NCI-H2107 (cell line): ENCODE measurements around the gene PTTG2.
"Not testable (repeated sequence)": the region's sequence is repeated elsewhere in the genome, so short reads cannot be mapped to it uniquely, and the experiment has no call there.

Experiments
- DNase-seq: peaks from one replicate; lab custom pipeline; 2025; lab: John Stamatoyannopoulos, UW

The PTTG2 gene

GRCh38 chr4:37960098-37960497 lies at the start of gene PTTG2:
PTTG2 (plus strand) TSS chr4:37960398; CDS start chr4:37960435, 37 bp downstream.
- DNase-seq, result no peak

DNA sequence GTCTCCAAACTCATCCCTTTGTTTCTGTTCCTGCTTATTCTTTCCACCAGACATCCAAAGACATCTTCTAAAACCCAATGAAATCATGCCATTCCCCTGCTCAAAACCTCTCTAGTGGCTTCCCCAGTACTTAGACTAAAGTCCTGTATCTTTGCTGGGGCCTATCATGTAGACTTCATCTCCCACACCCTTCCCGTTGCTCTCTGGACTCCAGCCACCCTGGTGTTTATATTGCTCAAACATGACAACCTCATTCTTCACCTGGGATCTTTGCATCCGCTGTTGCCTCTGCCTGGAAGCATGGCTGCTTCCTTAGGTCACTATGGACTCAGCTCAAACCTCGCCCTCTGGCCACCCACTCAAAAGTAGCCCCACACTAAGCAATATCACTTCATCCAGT lies 45.7 kb upstream of the PTTG2 start:
- no peak for DNase-seq

DNA sequence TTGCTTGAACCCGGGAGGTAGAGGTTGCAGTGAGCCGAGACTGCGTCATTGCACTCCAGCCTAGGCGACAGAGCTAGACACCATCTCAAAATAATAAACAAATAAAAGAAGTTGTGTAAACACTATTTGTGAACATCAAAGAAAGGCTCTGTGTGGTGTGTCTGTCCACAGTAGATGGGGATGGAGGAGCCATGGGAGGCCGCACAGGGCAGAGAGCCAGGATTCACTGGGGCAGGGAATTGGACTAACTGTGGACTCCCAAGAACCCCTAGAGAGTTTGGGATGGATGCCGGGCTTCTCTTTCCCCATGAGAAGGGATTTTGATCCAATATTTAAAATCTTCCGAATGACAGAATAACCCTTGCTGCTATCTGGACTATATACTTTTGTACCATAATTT lies 42.8 kb upstream of the PTTG2 start:
- DNase-seq, result no peak

DNA sequence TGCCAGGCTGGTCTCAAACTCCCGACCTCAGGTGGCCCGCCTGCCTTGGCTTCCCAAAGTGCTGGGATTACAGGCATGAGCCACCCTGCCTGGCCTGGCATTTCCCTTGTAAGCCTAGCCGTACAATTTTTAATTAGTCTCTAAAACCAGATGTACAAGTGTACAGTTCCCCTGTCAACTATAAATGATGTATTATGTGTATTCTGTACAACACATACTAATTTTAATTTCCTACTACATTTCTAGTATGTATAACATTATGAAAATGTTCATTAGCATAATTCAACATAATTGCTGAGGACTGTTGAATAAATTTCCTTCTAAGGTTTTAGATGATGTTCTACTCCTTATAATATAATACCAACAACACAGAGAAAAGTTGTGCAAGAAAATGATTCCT lies 41.5 kb upstream of the PTTG2 start:
- DNase-seq, result no peak

DNA sequence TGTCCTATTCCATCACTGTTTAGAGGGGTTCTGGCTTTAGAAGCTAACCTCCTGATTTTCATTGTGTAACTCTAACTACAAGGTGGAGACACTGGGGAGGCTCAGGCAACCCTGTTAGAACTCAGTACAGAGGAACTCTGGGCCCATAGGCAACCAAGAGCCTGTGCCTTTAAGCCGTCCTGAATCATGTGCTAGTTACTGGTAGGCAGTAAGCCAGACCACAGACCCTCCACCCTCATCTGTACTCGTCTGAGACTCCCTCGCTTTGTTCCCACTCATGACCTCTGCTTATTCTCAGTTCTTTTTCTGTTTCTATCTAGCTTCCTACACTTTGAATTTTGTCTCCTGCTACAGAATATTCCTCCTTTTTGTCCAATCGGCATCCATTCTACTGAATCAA lies 37.9 kb upstream of the PTTG2 start:
- no peak for DNase-seq

GRCh38 chr4:37923089-37923488 lies 37.1 kb upstream of the PTTG2 start:
- DNase-seq, result not testable (repeated sequence)

DNA sequence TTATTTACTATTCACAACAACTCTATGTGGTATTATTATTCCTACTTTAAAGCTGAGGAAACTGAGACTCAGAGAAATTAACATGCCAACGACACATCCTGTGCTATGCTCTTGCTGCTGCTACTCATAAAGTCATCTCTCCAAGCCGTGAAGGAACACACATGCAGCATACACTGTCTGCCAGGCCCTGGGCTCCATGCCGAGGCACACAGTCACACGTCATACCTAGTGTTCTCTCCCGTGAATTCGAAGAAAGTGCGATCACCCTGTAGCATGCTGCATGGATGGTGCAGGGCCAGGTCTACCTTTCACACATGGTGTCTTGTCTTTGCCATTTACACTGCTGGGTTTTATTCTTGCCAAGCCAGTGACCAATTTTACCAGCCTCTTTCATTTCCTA lies 35.3 kb upstream of the PTTG2 start:
- DNase-seq, result no peak

- no peak for DNase-seq
These were observed 32.8 kb upstream of the PTTG2 start for GRCh38 chr4:37927434-37927833.

GRCh38 chr4:37928426-37929416 lies 31.5 kb upstream of the PTTG2 start:
- no peak for DNase-seq

DNA sequence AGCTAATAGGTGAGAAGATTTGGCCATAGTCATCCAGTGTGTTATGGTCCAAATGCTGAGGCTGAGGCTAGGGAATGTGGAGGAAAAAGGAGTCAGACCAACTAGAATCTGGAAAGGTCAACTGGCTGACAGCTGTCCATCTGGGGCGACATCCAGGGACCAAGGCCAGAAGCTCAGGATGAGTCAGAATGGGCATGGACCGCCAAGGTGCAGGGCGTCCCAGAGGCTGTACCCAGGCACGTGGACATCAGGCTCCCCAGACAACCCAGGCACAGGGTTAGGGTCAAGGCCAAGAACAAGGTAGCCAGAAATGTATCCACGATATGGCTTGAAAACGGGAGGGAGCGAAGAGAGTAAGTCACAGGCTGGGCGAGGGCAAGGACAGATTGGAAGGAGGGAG lies 26.1 kb upstream of the PTTG2 start:
- DNase-seq, result no peak

DNA sequence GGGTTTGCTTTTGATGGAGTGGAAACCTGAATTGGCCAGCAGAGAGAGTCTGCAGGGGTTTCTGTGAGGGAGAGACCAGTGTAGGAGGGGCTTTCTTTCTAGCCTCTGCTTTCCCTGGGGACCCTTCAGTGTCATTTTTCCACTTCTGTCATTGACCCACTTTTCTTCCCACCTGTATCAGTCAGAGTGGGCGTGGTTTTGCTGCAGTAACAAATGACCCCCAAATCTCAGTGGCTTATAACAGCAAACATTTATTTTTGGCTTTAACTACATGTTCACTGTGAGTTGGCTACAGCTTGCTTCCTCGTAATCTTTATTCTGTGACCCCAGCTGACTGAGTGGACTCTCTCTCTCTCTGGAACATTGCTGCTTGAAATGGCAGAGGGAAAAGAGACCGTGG lies 25.6 kb upstream of the PTTG2 start:
- DNase-seq, result no peak

DNA sequence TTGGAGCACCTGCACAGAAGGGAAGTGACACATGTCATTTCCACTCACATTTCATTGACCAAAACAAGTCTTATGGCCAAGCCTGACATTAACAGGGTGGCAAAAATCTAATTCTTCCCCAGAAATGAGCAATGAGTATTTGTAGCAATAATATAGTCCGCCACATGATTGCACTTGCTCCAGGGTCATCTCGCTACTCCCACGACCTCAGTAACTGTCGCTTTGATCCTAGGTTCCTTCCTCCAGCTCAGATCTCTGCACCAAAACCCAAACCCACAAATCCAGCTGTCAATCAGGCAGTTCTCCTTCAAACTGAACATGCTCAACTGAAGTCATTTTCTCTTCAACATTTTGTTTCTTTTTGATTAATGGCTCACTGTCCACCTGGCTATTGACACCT lies 25.2 kb upstream of the PTTG2 start:
- DNase-seq, result no peak

GRCh38 chr4:37936889-37937498 lies 23.2 kb upstream of the PTTG2 start:
- DNase-seq, result no peak

GRCh38 chr4:37938208-37938607 lies 22.0 kb upstream of the PTTG2 start:
- DNase-seq, result no peak

DNA sequence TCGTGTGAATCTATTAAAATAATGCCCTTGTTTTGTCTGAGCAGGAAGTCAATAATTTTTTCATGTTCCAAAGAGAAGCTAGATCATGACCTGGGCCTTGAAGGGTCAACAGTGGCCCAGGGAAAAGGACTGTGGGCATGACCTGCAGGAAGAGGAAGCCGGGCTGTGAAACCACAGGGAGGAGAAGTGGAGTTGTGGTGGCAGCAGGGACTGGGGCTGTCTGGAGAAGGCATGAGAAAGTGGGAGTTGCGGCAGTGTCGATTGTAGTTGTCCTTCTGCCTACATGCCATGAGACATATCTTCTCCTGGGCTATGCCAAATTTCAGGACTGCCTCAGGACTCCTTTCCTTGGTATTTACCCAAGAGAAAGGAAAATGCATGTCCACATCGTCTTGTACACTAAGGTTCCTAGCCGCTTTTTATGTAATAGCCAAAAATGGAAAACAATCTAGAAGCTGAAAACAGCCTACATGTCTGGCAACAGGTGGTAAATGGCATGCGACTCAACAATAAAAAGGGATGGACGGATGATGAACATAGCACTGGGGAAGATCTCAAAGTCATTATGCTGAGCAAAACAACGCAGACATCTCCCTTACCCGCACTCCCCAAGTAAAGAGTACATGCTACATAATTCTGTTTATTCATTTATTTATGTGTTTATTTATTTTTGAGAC lies 13.6 kb upstream of the PTTG2 start:
- no peak for DNase-seq

GRCh38 chr4:37948542-37948941 lies 11.7 kb upstream of the PTTG2 start:
- no peak for DNase-seq

GRCh38 chr4:37949636-37950426 lies 10.4 kb upstream of the PTTG2 start:
- DNase-seq, result no peak

DNA sequence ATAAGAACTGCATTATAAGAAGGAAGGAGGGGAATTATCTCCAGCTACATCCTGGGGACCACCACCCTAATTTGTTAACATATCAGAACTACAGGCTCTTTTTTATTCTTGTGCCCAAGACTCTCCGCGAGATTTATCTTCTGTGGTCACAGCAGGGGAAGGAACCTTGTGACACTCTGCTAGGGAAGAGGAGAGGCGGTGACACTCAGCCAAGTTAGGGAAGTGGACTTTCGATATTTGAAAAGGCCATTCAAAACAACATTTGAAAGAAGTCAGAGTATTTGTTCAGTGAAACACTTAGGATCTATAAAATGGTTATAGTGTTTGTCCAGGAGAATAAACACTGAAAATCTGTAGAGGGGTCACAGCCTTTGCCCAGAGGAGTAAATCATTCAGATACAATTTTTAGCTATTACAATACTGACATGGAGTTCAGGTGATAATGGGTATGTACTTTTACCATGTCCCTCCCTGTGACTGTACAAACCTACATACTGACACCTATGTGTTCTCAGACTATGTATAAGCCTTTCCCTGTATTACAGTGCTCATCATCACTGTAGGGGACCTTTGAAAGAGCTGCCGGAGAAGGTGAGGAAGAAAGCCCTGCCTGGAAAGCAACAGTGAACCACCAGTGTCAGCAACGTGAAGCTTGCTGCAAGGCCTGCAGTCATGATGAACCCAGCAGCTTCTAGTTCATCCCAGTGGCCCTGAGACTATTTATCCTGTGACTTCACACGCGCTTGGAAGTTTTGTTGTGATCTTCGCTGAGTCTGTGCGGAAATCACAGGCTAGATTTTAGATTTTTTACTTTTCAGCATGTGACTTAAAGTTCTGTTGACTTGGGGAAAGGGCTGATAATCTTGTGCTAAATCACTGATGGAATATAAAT lies 8.5 kb upstream of the PTTG2 start:
- no peak for DNase-seq

DNA sequence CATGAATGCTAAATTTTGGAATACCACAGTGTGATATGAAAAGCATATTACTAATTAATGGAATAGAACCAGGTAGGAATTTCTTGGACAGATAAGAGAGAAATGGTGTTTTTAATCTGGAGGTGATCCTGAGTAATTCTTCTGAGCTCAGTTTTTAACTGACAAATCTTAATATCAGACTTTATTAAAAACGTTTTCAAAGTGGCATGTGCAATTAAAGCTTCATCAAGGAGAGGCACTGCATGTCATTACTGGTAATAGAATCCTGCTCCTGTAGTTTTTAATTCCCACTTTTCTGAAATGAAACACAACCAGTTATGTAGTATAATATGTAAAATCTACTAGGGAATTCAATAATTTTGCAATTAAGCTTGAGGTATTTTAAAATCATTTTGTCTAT lies 7.0 kb upstream of the PTTG2 start:
- DNase-seq, result no peak

GRCh38 chr4:37953620-37954293 lies 6.4 kb upstream of the PTTG2 start:
- no peak for DNase-seq
